GM21526 (cell line): ENCODE data around the gene AGBL3.

ENCODE experiments used
- ATAC-seq: cut with Tn5 transposase; IDR thresholded peaks from one replicate; pipeline ENCODE4 v1.9.1; 2021; ENCODE audit warnings: moderate library complexity; ENCODE audit not compliant: unreplicated experiment, low FRiP score

Gene AGBL3

DNA sequence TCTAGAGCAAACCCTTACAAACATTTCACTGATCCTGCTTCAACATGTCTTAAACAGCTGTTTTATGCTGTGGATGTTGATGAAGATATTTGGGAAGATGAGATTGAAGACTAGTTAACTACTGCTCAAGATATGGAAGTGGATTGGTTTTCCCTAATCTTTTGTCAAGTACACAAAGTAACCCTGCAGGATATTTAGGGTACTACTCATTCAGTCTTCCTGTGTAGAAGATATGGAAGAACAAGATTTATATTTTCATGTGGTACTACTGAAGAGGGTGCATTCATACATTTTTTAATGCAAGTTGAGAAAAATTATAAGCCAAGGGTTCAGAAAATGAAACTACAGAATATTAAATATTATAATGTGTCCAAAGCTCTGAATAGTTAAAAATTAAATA is 143.3 kb downstream of the AGBL3 start:
- ATAC-seq: no peak

DNA sequence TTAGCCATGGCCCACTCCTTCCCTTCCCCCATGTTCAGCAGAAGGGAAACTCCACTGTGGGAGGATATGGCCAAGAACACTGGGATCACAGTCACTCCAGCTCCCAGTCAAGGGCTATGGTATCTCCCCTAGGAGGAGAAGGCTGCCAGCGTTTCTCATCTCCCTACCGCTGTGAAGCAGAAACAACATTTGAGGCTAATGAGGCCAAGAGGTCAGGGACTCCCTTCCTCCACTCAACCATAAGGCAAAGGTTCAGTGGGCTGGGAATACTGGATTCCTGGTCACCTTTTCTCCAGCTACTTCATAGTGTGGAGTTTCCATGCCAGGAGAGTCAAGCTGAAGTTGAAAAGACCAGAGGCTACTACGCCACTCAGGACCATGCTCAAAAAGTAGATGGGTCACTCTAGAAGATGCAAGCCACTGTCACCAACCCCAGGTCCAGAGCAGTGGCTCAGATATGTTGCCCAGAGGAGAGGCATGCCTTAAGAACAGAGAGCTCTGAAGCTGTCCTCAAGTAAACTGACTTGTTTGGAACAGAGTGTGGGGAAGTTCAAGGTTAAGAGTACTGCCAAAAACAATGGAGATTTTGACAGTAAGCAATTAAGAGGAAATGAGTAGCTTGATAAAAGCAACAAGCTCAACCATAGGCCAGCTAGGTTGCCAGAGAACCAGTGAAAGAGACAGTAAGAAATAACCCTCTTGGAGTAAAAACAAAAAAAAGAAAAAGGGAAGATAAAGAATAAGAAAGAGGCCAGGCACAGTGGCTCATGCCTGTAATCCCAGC is 157.8 kb downstream of the AGBL3 start:
- no peak for ATAC-seq

DNA sequence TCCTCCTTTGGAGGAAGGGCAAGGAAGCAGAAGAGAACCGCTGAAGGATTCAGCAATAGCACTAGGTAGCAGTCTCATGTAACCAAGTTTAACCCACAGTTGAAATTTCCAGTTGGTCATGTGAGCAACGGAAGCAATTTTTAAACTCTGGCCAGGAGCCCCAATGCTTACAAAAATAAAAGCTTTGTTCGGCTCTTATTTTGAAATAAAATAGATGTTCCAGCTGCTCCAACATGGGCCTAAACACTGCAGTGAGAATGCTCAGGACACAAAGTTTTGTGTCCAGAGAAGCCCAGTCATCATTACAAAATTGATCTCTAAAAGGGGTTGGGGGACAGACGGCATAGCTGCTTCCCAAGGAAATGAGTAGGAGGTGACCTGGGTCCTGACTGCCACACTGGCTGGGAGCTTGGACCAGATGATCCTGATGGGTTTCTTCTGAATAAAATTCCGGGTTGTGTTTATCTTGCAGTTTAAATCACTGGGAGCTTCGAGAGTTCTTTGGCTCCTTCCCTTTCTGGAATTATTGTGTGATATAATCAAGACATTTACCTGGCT is 161.1 kb downstream of the AGBL3 start:
- ATAC-seq: peak; percentile 4

DNA sequence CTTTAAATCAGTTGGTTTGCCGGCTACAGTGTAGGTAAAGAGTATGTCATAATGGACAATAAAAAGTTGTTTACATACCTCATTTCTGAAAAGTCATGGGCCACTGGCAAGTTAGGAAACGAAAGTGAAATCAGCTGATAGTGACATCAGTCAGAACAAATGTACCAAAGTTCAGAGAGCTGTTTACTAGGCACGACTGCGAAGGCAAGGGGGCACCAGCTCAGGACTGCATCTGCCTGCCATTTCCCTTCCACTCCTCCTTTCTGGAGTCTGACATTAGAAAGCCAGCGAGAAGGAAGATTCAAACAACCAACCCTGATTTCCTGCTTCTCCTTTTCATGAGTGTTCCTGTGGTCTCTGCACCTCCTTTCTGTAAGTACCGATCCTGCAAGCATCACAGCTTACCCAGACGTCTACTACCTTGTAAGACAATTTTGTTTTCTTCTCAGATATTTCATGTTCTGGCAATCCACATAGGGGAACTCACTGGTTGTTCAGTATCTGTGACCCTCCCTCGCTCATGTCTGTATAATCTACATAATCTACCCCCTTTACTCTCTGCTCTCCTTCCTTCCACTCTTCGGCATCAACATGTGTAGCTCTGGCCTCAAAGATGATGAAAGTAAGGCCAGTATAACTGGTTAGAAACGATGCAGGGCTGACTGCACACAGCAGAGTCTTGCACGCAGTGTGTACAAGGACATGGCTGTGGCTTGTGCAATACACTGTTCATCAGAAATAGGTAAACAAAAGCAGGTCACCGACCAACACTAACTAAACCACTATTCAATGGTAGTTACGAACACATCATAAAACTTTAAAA is 161.8 kb downstream of the AGBL3 start, which contains the start of gene TMEM140:
TSS of gene TMEM140 (plus strand) at position 174 of the 823 bp plus-strand sequence. CDS start 16,370 bp downstream, outside the sequence.
- ATAC-seq: peak; percentile 78

DNA sequence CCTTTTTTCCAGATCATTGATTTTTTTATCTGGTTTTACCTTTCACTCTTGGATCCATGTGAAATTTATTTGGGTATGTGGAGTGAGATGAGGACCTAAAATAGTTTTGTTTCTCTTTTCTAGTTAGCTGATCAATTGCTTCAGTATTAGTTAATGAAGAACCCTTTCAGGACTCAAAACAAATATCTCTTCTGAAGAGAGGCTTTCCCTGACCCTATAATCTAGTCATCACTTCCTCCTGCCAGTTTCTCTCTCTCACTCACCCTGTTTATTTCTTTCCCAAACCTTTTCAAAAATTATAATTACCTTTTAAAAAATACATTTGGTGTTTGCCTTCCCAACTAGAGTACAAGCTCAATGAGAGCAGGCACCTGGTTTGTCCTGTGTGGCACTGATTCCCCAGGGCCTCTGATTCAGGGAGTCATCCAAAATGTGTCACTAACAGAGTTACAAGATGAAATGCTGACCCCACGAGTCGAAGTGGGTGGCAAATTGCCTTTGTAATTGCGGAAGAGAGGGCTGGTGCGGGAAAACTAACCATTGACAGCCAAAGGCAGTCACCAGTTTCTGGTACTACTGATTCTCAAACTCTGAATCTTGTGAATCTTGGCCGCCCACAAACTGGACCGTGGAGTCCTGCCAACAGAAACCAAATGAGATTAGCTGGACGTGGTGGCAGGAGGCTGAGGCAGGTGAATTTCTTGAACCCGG is 163.9 kb downstream of the AGBL3 start:
- ATAC-seq: no peak

DNA sequence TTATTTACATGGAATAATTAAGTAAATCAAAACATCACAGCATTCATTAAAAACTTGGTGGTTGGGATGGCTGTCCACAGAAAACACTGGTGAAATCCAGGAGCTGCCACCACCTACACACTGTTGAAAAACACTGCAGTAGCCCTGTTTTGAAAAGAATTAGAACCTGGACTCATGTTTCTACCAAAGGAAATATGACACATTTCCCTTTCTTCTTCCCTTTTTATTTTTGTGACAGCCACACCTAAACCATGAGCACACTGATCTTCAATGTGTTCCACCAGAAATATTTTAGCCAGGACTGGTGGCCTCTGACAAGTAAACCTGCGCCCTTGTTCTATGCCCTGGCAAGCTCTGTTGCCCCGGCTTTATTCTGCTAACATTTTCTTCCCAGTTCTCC is 164.8 kb downstream of the AGBL3 start:
- no peak for ATAC-seq

DNA sequence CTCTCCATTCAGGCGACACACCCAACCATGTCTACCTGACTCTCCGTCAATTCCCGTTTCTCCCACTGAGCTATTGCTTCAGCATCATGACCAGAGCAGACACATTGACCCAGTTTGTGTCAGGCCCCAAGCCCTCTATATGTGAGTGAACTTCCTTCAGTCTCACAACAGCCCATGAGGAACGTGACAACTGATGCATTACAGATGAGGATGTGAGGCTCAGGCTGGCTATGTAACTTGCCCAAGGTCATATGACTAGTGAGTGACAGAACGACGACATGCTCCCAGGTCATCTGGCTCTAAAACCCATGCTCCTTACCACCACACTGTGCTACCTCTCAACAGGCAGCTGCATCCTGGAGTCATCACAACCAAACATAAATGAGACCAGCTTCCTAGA is 165.2 kb downstream of the AGBL3 start:
- ATAC-seq: no peak

DNA sequence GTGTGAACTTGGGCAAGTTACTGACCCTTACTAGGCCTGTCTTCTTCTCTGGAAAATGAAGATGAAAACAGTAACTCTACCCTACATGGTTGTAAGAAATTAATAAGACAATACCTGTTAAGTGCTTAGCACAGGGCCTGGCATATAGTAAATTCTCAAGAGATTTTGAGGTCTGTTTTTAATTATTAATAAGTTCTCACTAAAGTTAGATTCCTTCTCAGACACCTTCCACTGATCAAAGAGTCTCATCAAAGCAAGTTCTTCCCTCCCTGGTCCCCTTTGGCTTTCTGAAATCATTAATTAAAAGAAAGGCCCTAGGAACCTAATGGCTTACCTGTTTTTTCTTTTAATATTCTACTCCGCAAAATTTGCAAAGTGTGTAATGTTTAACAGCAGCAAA is 166.1 kb downstream of the AGBL3 start:
- no peak for ATAC-seq

DNA sequence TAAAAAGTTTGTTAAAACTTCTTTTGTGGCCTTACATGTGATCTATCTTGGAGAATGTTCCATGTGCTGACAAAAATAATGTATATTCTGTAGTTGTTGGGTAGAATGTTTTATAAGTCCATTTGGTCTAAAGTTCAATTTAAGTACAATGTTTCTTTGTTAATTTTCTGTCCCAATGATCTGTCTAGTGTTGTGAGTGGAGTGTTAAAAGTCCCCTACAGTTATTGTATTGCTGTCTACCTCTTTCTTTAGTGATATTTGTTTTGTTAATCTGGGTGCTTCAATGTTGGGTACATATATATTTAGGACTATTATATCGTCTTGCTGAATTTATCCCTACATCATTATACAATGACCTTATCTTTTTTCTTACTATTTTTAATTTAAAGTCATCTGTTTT is 168.4 kb downstream of the AGBL3 start:
- no peak for ATAC-seq

DNA sequence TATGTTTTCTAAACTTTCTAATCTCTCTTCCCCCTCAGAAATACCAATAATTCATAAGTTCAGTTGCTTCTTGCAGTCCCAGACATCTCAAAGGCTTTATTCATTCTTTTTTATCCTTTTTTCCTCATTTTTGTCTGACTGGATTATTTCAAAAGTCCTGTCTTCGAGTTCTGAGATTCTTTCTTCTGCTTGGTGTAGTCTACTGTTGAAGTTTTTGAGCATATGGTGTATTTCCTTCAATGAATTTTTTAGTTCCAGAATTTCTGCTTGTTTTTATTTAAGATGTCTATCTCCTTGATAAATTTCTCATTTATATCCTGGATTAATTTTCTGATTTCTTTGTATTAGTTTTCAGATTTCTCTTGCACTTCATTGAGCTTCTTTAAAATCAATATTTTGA is 170.0 kb downstream of the AGBL3 start:
- ATAC-seq: no peak

DNA sequence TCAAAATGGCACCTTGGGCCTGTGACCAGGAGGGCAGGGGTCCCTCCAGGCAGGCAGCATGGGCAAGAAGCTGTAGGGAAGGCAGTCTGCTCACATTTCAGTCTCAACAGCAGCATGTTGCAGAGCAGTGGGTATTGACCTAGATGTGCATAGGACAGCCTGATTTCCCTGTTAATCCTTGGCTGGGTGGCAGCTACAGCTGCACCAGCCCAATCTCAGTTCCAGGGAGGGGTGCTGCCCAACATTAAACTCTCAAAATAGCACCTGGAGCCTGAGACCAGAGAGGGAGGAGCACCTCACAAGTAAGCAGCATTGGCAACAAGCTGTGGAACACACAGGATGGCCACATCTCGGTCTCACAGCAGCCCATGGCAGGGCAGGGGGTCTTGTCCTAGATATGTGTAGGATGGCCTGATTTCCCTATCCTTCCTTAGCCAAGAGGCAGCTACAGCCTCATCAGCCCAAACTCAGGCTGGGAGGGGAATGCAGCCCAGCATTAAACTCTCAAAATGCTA is 171.9 kb downstream of the AGBL3 start:
- no peak for ATAC-seq

DNA sequence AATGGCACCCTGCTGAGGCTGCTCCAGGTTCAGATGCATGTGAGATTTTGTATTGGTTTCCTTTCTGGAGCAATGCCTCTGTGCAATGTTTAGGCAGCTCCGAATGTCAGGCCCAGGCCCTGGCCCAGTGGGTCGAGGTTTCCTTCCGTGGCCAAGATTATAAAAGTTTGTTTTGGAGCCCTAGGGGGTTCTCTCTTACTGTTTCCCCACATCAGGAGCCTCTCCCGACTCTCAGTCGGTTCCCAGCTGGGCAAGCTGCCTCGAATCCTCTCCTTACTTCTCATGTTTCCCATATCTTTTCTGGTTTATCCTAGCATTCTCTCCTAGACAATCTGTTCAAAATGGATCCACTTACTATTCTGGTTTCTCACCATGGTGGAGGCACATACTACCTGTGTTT is 172.6 kb downstream of the AGBL3 start:
- ATAC-seq: no peak

DNA sequence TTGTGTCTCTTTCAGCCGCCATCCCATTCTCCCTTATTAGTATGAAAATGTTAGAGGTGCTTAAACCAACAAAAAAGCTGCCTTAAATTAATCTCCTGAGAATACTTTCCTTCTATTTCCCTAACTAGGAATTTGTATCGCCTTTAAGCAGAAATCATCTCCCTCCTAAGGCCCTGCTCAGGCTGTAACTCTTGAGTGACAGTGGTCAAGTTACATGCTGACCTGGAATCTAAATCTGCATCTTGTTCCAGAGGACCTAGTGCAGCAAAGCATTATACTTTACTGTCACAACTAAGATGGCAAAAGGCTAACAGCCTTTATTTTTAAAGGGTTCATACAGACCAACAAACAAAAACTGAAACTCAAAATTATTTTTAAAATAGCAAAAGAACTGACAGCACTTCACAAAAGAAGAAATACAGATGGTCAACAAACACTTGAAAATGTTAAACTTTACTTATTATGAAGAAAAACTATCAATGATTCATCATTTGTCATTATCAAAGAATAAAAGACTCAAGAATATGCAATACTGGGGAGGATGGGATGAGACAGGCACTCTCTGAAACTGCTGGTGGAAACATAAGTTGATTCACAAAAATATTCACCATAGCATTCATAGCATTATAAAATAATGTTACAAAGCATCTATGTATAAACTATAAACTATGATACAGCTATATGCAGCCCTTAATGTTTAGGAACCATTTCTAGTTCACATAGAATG is 173.2 kb downstream of the AGBL3 start:
- ATAC-seq: no peak

DNA sequence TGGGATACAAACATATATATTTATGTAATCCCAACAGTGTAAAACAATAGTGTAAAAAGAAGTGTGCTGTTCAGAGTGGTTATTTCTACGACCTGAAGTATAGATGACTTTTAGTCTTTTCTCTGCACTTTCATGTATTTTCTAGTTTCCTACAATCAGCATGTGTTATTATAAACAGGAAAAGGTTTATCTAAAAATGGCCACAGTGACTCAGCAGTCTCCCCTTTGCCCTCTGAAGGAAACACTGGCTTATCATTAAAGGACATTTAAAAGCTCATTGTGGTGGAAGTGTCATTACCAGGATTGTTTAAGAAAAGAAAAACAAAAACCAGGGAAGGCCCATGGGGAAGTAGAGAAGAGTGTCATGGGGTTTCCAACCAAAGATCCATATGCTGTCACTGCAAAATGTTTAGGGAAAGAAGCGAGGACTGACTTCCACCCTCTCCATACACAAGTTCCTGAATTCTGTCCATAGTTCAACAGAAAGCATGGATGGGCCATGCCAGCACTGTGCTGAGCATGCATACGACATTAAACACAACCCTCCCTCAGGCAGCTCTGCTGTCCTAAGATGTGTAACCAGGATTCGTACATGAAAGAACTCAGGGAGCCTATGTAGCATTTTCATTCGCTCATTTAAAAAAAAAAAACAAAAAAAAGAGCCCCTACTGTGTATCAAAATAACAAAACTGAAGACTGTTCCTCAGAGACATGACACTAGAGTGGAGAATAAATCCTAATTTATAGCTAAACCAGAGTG is 174.0 kb downstream of the AGBL3 start:
- no peak for ATAC-seq

DNA sequence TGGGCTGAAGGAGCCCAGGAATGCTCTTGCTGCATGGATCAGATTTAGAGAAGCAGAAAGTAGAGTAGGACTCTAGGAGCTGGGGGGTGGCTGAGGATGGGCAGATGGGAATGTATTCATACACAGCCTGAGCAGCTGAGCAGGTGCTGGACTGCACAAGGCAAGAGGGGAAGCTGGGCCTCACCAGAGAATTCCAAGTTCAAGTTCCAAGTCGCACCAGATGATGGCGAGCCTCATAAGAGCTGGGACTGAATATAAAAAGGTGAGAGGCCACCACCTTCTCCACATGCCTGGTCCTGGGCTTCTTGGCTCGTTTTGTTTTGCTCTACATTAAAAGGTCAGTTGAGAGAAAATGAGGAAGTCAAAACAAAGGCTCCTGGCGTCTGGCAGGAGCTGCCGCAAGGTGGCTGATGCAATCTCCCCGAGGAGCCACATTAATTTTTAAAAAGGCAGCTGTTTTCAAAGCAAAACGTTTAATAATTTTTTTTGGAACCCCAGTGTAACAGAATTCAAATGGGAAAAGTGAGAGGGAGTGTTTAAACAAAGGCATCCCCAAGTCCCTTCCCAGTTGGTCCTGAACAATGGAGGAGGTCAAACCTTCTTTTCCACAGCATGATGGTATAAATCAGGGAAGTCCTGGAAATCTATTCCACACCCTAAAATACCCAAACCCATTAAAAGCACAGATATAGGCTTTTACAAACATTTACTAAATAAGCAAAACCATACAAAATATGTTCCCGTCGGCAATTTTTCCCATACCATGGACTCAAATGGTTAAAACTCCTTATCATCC is 174.7 kb downstream of the AGBL3 start:
- ATAC-seq: no peak

DNA sequence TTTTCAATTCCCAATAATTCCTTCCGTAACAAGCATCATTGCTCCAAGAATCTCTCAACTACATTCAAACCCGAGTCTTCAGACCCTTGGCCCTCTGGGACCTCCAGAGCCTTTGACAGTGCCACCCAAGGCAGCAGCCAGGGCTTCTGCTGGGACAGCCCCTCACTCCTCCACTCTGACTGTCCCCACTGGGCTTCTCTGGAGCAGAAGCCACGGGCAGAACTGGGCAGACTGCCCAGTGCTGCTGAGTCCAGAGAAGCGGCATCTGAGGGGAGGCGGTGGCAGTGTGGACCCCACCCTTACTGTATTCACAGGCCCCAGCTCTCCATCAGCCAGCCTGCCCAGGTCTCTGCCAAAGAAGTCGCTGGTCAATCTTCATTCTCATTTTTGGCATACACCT is 175.4 kb downstream of the AGBL3 start:
- no peak for ATAC-seq

DNA sequence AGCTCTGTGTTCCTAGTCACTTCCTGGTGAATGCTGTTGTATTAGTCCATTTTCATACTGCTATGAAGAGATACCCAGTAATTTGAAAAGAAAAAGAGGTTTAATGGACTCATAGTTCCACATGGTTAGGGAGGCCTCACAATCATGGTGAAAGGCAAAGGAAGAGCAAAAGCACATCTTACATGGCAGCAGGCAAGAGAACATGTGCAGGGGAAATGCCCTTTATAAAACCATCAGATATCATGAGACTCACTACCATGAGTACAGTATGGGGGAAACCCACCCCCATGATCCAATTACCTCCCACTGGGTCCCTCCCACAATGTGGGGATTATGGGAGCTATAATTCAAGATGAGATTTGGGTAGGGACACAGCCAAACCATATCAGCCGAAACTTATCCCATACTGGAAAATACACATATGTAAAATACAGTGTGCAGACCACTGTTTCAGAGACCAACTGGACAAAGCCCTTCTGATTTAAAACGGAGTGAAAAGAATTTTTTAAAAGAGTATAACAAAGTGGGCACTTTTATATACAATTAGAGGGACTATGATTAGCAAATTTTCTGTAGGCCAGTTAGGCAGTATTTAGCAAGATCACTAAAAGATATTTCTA is 176.2 kb downstream of the AGBL3 start:
- no peak for ATAC-seq
